COLO829 (cell line): ENCODE measurements around the gene RSBN1L.
"Not testable (repeated sequence)": the region's sequence is repeated elsewhere in the genome, so short reads cannot be mapped to it uniquely, and the experiment has no call there.

Source experiments
- DNase-seq: peaks from one replicate; pipeline ENCODE4 v3.0.0; 2012; ENCODE audit warnings: low spot score

The RSBN1L gene

GRCh38 chr7:77696057-77696642, at the start of gene RSBN1L:
Gene RSBN1L, plus strand, starts transcription at chr7:77696459. Its CDS starts 11 bp downstream, at chr7:77696470.
- DNase-seq = peak; percentile 94

DNA sequence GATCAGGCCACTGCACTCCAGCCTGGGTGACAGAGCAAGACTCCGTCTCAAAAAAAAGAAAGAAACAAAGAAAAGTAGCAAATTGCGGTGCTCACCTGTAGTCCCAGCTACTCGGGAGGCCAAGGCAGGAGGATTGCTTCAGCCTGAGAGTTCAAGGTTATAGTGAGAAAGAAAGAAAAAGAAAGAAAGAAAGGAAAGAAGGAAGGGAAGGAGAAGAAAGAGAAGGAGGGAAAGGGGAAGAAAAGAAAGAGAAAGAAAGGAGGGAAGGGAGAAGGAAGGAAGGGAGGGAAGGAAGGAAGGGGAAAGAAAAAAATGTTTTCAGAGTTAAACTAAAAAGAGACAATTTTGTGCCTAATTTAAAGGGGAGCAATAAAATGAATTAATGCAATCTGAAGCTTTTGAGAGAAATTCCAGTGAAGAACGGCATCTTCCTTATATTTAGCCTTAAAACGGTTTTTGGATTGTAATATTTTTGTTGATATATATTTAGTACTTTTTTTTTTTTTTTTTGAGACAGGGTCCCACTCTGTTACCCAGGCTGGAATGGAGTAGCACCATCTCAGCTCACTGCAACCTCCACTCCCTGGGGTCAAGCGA, 47.4 kb upstream of the RSBN1L start:
- DNase-seq = no peak

DNA sequence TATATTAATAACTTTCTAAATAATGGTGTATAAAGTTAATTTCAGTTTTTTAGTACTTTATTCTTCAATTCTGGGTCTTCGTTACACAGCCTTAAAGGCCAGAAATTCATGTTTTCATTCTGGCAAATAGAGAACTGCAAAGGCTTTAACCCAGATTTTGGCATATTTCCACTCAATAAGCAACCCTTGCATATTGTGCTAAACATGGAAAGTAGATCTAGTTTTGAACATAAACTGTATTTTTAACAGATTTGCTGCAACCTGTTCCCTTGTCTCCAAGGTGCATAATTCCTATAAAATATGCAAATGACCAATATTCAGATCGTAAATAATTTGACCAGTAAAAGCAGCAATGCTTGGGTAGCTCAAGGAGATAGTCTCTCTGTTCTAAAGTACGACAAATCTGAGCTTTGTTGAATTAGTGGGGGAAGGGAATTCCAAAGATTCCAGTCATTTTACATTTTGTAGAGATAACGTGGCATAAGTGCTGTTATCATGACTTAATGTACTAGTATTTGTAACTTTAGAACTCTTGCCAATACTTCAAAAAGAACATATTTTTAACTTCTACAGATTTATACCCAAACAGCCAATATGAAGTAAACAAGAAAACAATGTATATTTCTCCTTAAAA, 46.4 kb upstream of the RSBN1L start:
- peak; percentile 57 for DNase-seq

DNA sequence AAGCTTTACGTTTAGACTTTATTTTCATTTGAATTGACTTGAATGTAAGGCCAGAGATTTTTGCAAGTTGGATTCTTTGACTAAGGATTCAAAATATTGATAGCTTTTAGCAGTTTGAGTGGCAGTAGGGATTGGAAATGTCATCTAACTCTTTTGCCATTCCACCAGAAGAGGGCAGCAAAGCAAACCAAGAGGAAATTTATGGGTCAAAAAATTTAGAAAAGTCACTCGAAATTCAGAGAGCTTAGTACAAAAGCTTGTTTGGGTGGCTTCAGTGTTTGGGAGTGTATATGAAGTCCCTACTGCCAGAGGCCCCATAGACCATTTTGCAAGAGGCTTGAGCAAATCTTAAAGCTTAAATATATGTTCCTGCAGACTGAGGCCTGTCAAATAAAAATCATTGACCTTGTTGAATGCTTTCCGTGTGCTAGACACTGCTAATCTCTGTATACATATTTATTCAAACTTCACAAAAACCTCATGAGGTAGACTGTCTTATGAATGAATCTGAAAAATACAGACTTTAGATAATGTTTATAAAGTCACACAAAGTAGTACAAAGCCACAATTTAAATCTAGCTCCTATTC, 44.6 kb upstream of the RSBN1L start:
- DNase-seq = peak; percentile 69

DNA sequence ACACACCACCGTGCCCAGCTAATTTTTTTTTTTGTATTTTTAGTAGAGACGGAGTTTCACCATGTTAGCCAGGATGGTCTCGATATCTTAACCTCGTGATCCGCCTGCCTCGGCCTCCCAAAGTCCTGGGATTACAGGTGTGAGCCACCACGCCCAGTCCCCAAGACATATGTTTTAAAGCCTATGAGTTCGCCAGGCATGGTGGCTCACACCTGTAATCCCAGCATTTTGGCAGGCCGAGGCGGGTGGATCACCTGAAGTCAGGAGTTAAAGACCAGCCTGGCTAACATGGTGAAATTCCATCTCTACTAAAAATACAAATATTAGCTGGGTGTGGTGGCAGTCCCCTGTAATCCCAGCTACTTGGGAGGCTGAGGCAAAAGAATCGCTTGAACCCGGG, 43.4 kb upstream of the RSBN1L start:
- DNase-seq = not testable (repeated sequence)

- no peak for DNase-seq
These were observed 42.7 kb upstream of the RSBN1L start for GRCh38 chr7:77653572-77653971.

- DNase-seq = no peak
These were observed 40.9 kb upstream of the RSBN1L start for GRCh38 chr7:77655356-77655755.

GRCh38 chr7:77655836-77656455, 40.3 kb upstream of the RSBN1L start:
- DNase-seq = no peak

DNA sequence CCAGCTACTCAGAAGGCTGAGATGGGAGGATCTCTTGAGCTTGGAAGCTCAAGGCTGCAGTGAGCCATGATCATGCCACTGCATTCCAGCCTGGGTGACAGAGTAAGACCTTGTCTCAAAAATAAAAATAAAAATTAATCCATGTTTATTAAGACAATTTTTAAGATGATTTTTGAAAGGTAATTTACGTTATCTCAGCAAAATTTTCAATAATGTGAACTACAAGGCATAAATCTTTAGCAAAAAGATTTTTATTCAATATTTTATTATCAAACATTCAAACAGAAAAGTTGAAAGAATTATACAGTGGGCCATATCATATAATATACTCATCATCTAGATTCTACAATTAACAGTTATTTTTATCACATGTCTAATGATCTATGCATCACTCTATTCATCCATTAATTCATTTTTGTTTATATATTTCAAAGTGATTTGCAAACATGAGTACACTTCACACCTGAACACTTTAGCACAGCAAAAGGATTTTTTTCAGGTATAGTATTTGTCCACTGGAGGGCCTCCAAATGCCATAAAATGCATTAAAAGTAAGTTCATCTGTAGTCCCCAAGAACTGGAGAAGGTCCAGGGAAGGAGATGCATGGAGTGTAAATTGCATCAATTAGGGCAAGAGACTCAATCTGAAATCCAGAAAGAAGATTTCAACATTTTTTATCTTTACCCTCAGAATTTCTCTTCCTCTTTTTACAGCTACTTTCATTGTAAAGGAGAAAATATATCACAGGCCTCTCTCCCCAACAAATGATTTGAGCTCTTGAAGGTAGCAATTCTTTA, 38.6 kb upstream of the RSBN1L start:
- DNase-seq = no peak

DNA sequence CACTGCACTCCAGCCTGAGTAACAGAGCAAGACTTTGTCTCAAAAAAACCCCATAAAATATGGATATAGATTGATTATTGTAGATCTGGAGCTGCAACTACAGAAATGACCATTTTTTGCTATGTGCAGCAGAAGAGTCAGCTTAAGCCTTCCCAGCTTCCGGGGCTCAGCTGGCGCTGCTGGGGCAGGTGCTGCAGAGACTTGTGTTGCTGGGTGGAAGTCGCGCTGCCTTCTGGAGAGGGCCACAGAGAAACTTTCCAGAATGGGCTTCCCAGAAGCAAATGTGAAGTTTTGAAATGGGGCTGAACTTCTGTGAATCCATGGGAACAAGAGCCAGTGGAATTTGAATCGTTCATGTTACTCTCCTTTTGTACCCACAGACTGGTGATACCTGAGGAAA, 37.3 kb upstream of the RSBN1L start:
- no peak for DNase-seq

DNA sequence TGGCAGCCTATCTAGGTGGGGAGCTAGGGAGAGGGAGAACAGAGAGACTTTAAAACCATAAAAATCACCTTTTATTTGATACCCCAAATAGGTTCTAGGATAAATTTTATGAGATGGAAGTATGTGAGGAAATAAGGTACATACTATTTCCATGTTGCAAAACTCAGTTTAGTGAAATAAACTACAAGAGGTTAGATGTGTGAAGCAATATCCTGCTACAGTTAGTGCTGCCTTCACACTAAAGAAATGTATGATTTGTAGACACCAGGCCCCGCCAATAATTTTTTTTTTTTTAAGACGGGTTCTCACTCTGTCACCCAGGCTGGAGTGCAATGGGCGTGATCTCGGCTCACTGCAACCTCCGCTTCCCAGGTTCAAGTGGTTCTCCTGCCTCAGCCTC, 34.4 kb upstream of the RSBN1L start:
- DNase-seq = no peak

DNA sequence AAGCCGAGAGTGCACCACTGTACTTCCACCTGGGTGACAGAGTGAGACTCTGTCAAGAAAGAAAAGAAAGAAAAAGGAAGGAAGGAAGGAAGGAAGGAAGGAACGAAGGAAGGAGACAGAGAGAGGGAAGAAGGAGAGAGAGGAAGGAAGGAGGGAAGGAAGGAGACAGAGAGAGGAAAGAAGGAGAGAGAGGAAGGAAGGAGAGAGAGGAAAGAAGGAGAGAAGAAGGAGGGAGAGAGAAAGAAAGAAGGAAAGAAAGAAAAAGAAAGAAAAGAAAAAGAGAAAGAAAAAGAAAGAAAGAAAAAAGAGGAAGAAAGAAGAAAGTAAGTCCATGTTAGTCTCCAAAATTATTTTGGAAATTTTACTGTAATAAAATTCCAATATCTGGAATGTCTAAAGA, 33.4 kb upstream of the RSBN1L start:
- no peak for DNase-seq

DNA sequence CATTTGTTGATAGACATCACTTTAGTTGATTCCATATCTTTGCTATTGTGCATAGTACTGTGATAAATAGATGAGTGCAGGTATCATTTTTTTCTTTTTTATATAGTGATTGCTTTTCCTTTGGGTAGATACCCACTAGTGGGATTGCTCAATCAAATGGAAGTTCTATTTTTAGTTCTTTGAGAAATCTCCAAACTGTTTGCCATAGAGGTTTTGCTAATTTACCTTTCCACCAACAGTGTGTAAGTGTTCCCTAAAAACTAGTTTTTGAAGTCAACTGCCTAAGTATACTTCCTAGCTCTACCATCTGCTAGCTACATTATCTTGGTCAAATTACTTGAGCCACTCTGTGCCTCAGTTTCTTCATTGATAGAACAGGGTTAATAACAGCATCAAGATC, 31.5 kb upstream of the RSBN1L start:
- DNase-seq = no peak

GRCh38 chr7:77665161-77665560, 31.1 kb upstream of the RSBN1L start:
- no peak for DNase-seq

GRCh38 chr7:77667459-77668086, 28.7 kb upstream of the RSBN1L start:
- DNase-seq = no peak

GRCh38 chr7:77674878-77675277, 21.4 kb upstream of the RSBN1L start:
- DNase-seq = no peak

GRCh38 chr7:77679608-77680007, 16.7 kb upstream of the RSBN1L start:
- DNase-seq = no peak

- DNase-seq = no peak
These were observed 16.0 kb upstream of the RSBN1L start for GRCh38 chr7:77680266-77680665.

- DNase-seq = peak; percentile 85
These were observed 12.2 kb upstream of the RSBN1L start for GRCh38 chr7:77684030-77684429.

GRCh38 chr7:77685233-77685632, 11.0 kb upstream of the RSBN1L start:
- DNase-seq = no peak

DNA sequence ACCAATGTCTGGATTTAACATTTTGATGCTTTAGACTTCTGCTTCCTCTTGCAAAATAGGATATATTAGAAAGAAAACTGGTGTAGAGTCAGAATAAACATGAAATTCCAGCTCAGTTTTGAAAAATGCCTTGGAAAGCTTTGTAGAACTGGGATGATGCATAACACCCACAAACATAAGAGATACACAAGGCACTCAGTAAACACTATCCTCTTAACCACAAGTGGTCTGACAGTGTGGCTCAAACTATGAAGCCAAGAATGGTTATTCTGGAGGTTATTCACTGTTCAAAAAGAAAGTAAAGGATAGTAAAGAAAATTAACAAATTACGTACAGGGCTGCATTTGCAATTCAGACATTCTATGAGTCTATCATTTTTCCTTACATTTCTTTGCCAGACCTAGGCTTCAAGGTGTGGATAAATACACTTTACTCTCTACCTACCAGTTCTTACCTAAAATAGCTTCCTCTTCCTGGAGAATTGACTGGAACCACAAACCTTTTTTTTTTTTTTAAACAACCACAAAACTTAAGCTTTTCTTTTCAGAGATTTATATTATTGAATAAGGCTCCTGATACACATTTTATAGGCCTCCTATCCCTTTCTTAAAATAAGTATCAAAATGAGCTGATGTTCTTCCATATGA, 9.0 kb upstream of the RSBN1L start:
- no peak for DNase-seq
